Fibroblast of lung (primary cell): Measurements from ENCODE around the gene U2AF2. TPM values are rescaled to one million over a fixed set of nuclear protein-coding genes. Genes with fewer than 3 reads are reported as not detected.

Source experiments
- DNase-seq, 2 donors: peaks; one replicate each; pipeline versions ENCODE4 v3.0.0 to v3.0.0-alpha.2; 2010; ENCODE audit warnings: low read depth in 2 of 2
- H2AFZ ChIP-seq: 2 replicates; pipeline ENCODE4 v1.5.1; 2012; ENCODE audit warnings: low read length, control low read depth, inconsistent platforms
- H3K27ac ChIP-seq: 2 replicates; pipeline ENCODE4 v1.5.1; 2011; ENCODE audit warnings: low read length, control low read depth; ENCODE audit not compliant: insufficient read depth
- H3K27me3 ChIP-seq: 2 replicates; pipeline ENCODE4 v1.5.1; 2011; ENCODE audit warnings: mild to moderate bottlenecking, low read length; ENCODE audit not compliant: control insufficient read depth, insufficient read depth
- H3K36me3 ChIP-seq: 2 replicates; pipeline ENCODE4 v1.5.1; 2011; ENCODE audit warnings: low read length; ENCODE audit not compliant: control insufficient read depth, insufficient read depth
- H3K4me1 ChIP-seq: 2 replicates; pipeline ENCODE4 v1.5.1; 2011; ENCODE audit warnings: low read length; ENCODE audit not compliant: control insufficient read depth, insufficient read depth; ENCODE audit errors: extremely low read depth
- H3K4me2 ChIP-seq: 2 replicates; pipeline ENCODE4 v1.5.1; 2011; ENCODE audit warnings: low read length, control low read depth; ENCODE audit not compliant: insufficient read depth; ENCODE audit errors: extremely low read depth
- H3K4me3 ChIP-seq, 4 experiments: fragments of 200-600 bp in 1 of 4; sonication (generic) in 1 of 4; replicated peaks in 1 of 4; 2 replicates each; pipeline ENCODE4 v1.5.1; 2011 to 2016; ENCODE audit warnings: low read length in 4 of 4, low read depth in 3 of 4, mild to moderate bottlenecking in 3 of 4, control low read depth in 2 of 4, inconsistent platforms in 1 of 4, mixed read lengths in 1 of 4; ENCODE audit not compliant: insufficient read depth in 1 of 4; ENCODE audit errors: control extremely low read depth in 1 of 4
- H3K79me2 ChIP-seq: 2 replicates; pipeline ENCODE4 v1.5.1; 2012; ENCODE audit warnings: mild to moderate bottlenecking, low read length, inconsistent platforms; ENCODE audit not compliant: control insufficient read depth, insufficient read depth
- H3K9ac ChIP-seq: 2 replicates; pipeline ENCODE4 v1.5.1; 2011; ENCODE audit warnings: mild to moderate bottlenecking, low read length, control low read depth; ENCODE audit not compliant: insufficient read depth
- H3K9me3 ChIP-seq: 2 replicates; pipeline ENCODE4 v1.5.1; 2012; ENCODE audit warnings: low read depth, low read length; ENCODE audit not compliant: control insufficient read depth, insufficient read depth
- H4K20me1 ChIP-seq: 2 replicates; pipeline ENCODE4 v1.5.1; 2011; ENCODE audit warnings: low read length; ENCODE audit not compliant: control insufficient read depth, insufficient read depth; ENCODE audit errors: extremely low read depth
- EZH2 ChIP-seq: IDR thresholded peaks from 2 replicates; pipeline ENCODE4 v1.5.1; 2012; ENCODE audit warnings: low read length, control low read depth, mild to moderate bottlenecking; ENCODE audit errors: missing control alignments
- polyA plus RNA-seq, 2 donors: library from polyadenylated mRNA; depleted of rRNA in 1 of 2; stranded (reverse) in 1 of 2; unstranded in 1 of 2; fragments of >200 nt; gene quantifications; 2 replicates each; pipeline ENCODE4 v1.2.1, GENCODE V29; 2011 to 2012; ENCODE audit warnings: missing spikeins in 1 of 2
- total RNA-seq: library from RNA; depleted of rRNA; stranded (reverse); fragments of >200 nt; gene quantifications from 2 replicates; pipeline ENCODE4 v1.2.1, GENCODE V29; 2014
- TF ChIP-seq, protein P1 (sequence below), 2 donors: IDR thresholded peaks in 1 of 2; conservative IDR thresholded peaks in 1 of 2; 1 replicate in 1 of 2; 2 replicates in 1 of 2; pipeline ENCODE4 v1.5.1; 2011 to 2012; ENCODE audit warnings: low read length in 2 of 2, control low read depth in 1 of 2, inconsistent platforms in 1 of 2, low read depth in 1 of 2, mild to moderate bottlenecking in 1 of 2

Gene U2AF2
- total and polyA plus RNA-seq, 2 donors (not counting 1 experiment from before 2014, with no cell fraction given) = 53.5 to 84.1 TPM

DNA sequence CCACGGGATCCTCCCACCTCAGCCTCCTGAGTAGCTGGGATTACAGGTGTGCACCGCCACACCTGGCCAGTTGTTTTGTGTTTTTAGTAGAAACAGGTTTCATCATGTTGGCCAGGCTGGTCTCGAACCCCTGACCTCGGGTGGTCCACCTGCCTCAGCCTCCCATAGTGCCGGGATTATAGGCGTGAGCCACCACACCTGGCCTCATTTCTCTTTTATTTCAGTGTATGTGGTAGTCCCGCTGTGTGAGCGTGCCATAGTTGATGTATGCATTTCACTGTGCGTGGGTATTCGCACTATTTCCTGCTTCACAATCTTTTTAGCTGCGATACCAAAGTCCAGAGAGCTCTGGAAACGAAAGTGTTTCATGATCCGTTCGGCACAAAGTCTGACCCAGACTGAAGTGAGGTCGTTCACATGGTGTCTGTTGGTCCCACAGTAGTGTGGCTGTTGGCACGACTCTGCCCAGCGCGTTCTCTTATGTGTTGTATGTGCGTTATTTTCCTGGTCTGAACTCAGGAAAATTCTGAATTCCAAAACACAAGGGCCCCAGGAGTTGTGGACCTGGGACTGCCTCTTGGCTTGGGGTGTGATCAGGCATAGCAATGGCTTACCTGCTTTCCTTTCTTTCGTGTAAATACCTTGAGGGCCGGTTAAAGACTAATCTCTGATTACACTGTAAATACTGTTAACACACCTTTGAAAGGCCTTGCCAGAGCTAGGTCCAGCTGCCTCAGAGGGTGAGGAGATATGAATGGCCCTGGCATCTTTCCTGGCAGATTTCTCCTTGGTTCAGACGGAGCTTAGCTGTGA, 28.8 kb downstream of the U2AF2 start:
- Histone ChIP-seq H3K9ac (no peak overlapping the region), H3K4me3 (no peak overlapping the region), H3K36me3 (peaks cover 31% of the 10 kb centered on the region), H2AFZ (no peak overlapping the region), H3K9me3 (no peaks in the 10 kb centered on the region), H3K27ac (no peak overlapping the region), H3K27me3 (no peaks in the 10 kb centered on the region), H4K20me1 (peaks cover 2% of the 10 kb centered on the region), H3K4me2 (no peak overlapping the region), H3K4me1 (peaks cover 11% of the 10 kb centered on the region), H3K79me2 (peaks cover 69% of the 10 kb centered on the region)
- no peak for TF ChIP-seq EZH2
- TF ChIP-seq, protein P1, sequence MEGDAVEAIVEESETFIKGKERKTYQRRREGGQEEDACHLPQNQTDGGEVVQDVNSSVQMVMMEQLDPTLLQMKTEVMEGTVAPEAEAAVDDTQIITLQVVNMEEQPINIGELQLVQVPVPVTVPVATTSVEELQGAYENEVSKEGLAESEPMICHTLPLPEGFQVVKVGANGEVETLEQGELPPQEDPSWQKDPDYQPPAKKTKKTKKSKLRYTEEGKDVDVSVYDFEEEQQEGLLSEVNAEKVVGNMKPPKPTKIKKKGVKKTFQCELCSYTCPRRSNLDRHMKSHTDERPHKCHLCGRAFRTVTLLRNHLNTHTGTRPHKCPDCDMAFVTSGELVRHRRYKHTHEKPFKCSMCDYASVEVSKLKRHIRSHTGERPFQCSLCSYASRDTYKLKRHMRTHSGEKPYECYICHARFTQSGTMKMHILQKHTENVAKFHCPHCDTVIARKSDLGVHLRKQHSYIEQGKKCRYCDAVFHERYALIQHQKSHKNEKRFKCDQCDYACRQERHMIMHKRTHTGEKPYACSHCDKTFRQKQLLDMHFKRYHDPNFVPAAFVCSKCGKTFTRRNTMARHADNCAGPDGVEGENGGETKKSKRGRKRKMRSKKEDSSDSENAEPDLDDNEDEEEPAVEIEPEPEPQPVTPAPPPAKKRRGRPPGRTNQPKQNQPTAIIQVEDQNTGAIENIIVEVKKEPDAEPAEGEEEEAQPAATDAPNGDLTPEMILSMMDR (conservative IDR thresholded peaks at IDR 0.05 in 1 of 2, IDR thresholded peaks at IDR 0.05 in 1 of 2; ENCODE audit: low read depth in 1 of 2, low read length in 2 of 2) = no peak
- no peak for DNase-seq

DNA sequence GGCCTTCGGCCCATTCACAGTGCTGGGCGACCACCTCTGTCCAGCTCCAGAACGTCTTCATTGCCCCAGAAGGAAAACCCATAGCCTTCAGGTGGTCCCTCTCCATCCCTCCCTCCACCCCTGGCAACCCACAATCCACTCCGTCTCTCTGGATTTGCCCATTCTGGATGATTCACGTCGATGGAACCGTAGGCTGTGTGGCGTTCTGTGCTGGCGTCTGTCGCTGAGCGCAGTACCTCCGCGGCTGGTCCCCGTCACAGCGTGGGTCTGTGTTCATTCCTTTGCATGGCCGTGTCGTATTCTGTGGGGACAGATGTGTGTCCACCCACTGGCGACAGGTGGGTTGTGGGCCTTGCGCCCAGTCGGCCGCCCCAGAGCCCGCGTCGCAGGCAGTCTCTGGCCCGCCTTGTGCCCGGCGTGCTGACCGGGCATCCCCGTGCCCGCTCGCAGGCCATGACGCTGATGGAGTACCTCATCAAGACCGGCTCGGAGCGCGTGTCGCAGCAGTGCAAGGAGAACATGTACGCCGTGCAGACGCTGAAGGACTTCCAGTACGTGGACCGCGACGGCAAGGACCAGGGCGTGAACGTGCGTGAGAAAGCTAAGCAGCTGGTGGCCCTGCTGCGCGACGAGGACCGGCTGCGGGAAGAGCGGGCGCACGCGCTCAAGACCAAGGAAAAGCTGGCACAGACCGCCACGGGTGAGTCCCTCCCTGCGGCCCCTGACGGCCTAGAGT, 30.3 kb downstream of the U2AF2 start:
- Histone ChIP-seq H3K4me1 (peaks cover 5% of the 10 kb centered on the region), H3K4me3 (no peak overlapping the region), H3K36me3 (peaks cover 27% of the 10 kb centered on the region), H3K27ac (no peak overlapping the region), H4K20me1 (peaks cover 2% of the 10 kb centered on the region), H3K9me3 (no peaks in the 10 kb centered on the region), H3K4me2 (no peak overlapping the region), H3K27me3 (no peaks in the 10 kb centered on the region), H3K9ac (no peak overlapping the region), H2AFZ (no peak overlapping the region), H3K79me2 (peaks cover 55% of the 10 kb centered on the region)
- DNase-seq = no peak
- TF ChIP-seq EZH2 = no peak
- TF ChIP-seq, protein P1 (conservative IDR thresholded peaks at IDR 0.05 in 1 of 2, IDR thresholded peaks at IDR 0.05 in 1 of 2; ENCODE audit: low read depth in 1 of 2, low read length in 2 of 2) = no peak

DNA sequence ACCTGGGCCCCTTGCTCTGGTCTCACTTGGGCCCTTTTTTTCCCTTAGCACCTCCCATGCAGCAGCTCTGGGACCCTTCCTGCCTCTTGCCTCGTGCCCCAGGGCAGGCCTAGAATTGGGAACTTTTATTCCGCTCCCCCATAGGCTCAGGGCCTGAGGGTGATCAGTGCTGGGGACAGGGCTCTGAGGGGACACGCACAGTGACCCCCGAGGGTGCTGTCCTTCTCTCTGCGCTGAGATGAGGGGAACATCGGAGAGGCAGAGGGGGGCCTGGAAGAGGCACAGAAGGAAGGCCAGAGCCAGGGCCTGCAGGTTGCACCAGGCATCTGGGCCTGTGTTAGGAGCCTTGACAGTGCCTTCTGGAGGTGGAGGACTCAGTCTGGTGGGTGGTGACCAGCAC, 30.9 kb downstream of the U2AF2 start:
- peaks cover under 1% of the 10 kb centered on the region for H4K20me1 ChIP-seq
- peaks cover 3% of the 10 kb centered on the region for H3K4me1 ChIP-seq

More for the DNA sequence above, 30.9 kb downstream of the U2AF2 start:
- H3K79me2 ChIP-seq = peaks cover 48% of the 10 kb centered on the region
- no peak for DNase-seq
- no peak overlapping the region for H3K4me3 ChIP-seq
- no peaks in the 10 kb centered on the region for H3K27me3 ChIP-seq
- no peak overlapping the region for H3K4me2 ChIP-seq
- H3K27ac ChIP-seq = no peak overlapping the region
- H2AFZ ChIP-seq = no peak overlapping the region
- H3K36me3 ChIP-seq = peaks cover 32% of the 10 kb centered on the region
- no peaks in the 10 kb centered on the region for H3K9me3 ChIP-seq
- H3K9ac ChIP-seq = no peak overlapping the region
- TF ChIP-seq, protein P1 (conservative IDR thresholded peaks at IDR 0.05 in 1 of 2, IDR thresholded peaks at IDR 0.05 in 1 of 2; ENCODE audit: low read depth in 1 of 2, low read length in 2 of 2) = no peak
- no peak for TF ChIP-seq EZH2
